ENCODE measurements around the gene RNASE12.
"Not testable (repeated sequence)": the region's sequence is repeated elsewhere in the genome, so short reads cannot be mapped to it uniquely, and the experiment has no call there.

Gene RNASE12

DNA sequence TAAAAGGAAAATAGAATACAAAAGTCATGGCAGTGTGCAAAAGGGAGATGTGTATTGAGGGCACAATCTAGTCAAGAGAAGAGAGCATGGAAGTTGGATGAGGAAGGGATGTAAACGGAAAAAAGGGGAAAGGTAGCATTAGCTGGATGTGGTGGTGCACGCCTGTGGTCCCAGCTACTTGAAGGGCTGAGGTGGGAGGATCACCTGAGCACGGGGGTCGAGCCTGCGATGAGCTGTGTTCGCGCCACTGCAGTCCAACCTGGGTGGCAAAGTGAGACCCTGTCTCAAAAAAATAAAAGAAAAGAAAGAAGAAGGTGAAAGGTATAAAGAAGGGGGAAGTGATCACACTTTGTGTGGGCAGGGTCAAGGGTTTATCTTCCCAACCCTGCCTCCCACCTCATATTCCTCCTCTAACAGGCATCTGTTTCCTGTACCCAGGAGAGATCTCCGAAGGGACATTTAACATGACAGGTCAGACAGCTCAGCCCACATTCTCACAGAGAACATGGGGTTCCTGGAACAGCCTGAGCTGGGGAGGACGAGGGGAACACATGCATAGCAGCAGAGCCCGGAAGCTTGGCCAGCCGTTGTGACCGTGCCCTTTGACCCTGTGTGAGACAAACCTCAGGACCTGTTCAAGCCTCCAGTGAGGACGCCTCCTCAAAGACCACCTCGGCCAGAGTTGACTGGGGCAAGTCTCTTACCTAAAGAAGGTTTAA, 12.2 kb downstream of the RNASE12 start:
- no peak for DNase-seq

DNA sequence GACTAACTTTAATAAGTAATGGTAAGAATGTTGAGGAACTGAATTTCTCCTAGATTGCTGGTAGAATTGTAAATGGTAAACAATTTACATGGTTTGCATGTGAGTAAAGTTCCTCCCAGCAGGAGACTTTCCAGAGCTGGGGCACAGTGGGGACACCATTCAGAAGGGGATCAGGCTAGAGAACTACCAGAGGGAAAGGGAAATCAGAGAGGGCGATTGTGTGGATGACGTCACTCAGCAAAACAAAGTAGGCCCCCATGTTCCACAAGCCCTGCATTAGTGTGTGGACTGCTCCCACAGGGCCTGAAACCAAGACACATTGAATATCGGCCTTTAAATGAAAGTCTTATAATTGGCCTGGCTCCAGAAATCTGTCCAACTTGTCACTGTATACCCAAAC, 12.9 kb downstream of the RNASE12 start:
- no peak for DNase-seq

DNA sequence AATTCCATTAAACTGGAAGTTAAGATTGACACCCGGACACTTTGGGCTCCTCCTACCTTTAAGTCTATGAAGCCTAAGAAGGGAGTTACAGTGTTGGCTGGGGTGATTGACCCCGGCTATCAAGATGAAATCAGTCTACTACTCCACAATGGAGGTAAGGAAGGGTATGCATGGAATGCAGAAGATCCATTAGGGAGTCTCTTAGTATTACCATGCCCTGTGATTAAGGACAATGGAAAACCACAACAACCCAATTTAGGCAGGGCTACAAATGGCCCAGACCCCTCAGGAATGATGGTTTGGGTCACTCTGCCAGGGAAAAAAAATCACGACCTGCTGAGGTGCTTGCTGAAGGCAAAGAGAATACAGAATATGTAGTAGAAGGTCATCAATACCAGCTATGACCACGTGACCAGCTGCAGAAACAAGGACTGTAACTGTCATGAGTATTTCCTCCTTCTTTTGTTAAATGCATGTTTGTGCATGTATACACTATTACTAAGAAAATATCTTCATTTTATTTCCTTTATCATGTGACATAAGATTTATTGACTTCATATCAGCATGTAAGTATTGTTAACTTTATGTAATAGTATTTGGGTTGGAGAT, 18.7 kb downstream of the RNASE12 start:
- DNase-seq: not testable (repeated sequence)

DNA sequence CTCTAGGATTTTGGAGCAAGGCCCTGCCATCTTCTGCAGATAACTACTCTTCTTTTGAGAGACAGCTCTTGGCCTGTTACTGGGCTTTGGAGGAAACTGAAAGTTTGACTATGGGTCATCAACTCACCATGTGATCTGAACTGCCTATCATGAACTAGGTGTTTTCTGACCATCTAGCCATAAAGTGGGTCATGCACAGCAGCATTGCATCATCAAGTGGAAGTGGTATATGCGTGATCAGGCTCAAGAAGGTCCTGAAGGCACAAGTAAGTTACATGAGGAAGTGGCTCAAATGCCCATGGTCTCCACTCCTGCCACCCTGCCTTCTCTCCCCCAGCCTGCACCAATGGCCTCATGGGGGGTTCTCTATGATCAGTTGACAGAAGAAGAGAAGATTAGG, 20.5 kb downstream of the RNASE12 start:
- not testable (repeated sequence) for DNase-seq

DNA sequence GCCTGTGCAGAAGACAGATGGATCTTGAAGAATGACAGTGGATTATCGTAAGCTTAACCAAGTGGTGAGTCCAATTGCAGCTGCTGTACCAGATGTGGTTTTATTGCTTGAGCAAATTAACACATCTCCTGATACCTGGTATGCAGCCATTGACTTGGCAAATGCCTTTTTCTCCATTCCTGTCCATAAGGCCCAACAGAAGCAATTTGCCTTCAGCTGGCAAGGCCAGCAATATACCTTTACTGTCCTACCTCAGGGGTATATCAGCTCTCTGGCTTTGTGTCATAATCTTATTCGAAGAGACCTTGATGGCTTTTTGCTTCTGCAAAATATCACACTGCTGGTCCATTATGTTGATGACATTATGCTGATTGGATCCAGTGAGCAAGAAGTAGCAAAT, 21.3 kb downstream of the RNASE12 start:
- DNase-seq: not testable (repeated sequence)

DNA sequence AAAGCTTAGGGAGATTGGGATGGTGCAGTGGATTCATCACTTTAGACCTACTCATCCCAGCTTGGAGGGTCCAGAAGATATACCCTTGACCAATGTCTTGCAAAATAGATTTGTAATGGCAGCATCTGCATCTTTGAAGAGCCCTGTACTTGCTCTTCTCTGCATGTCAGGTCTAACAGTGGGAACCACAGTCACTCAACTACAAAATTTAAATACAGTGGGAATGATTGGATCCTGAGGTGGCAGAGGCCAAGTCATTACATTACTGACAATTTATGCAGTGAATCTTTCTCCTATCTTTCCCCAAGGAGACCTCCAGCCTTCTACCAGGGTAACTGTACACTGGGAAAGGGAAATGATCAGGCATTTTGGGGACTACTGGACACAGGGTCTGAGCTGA, 22.1 kb downstream of the RNASE12 start:
- no peak for DNase-seq

DNA sequence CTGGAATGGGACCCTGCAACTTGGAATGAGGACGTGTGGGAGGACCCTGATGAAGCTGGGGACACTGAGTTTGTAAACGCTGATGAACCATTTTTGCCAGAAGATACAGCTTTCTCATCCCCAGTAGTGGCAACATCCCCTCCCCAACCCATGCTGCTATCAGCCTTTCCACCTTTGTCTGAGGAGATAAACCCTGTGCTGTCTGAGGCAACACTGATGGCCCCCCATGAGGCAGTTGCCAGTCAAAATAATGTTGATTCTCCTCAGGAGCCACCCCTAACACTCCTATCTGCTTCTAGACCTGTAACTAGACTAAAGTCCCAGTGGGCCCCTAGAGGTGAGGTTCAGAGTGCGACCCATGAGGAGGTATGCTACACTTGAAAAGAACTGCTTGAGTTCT, 22.8 kb downstream of the RNASE12 start:
- DNase-seq: no peak

DNA sequence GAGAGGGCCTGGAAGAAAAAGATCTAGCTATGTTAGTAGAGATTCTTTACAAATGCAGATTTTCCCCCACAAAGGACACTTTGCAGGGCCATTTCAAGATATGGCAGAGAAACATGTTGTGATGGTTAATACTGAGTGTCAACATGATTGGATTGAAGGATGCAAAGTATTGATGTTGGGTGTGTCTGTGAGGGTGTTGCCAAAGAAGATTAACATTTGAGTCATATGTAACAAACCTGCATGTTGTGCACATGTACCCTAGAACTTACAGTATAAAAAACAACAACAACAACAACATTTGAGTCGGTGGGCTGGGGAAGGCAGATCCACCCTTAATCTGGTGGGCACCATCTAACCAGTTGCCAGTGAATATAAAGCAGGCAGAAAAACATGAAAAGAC, 24.0 kb downstream of the RNASE12 start:
- DNase-seq: not testable (repeated sequence)

DNA sequence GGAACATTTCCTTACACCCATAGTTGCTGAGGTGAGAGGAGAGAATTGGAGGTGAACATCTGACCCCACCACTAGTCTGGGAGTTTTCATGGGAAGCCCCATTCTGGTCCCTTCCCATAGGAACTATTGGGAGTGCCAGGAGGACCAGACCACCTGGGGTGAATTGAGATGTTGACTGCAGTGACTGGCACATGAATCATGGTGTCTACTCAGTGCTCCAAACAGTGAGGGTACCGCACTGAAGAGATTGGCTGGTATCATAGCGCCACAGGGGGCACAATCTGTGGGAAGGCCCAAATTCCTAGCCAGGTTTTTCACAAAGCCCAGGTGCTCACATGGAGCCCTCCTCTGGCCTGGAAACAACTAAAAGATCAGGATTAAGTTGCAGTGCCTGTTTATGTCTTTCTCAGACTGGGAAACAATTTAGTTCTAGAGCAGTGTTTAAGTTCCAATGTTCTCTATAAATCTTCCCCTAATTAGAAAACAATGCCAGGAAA, 26.6 kb downstream of the RNASE12 start:
- no peak for DNase-seq

DNA sequence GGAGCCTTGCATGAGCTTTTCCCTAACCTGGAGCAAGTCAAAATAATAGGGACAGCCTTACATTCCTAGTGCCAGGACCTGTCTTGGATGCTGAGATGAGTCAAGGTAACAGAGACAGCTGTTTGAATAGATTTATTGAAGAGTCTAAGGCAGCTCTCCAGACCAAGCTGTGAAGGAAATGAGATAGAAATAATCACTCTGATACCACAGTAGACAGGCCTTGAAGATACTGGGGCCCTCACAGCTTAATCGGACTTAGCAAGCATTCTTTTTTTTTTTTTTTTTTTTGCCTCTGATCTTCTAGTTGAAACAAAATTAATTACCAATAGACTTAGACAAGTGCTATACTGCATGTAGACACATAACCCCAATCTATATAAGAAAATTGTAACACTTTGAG, 27.2 kb downstream of the RNASE12 start:
- DNase-seq: no peak

DNA sequence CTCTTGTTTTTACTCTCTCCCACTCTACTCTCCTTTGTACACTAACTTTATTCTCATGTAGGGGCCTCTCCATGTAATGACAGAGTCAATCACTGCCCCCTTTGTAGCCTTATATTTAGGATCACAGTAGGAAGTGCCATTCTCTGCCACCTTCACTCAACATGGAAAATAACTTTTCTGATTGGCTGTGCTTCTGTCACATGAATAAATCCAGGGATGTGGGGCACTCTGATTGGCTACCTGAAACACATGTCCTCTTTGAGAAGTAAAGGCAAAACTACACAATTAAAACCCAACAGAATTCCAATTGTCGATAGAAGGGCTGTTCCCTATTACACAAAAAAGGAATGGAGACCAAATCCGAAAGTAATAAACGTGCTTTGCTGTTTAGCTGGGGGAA, 30.2 kb downstream of the RNASE12 start, which contains the start of gene RNASE9:
RNASE9 (minus strand) TSS at position 87 of the 400 bp plus-strand sequence.
- DNase-seq: no peak

DNA sequence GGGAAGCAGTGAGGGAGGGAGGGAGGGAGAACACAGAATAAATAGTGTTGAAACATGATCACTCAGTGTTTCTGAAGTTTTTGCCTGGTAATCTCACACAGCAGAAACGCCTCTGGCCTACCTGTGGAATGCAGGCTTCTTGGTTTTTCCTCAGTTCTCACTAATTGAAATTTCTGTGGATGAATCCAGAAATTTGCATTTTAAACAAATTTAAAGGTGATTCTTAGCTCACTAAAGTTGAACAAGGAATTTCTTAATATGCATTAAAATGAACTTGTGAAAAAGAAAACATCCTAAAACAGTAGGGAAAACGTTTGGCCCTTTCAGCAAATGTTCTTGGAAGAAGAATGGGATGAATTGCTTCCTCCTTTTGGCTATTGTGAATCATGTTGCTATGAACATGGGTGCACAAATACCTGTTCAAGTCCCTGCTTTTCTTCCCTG, 31.7 kb downstream of the RNASE12 start:
- no peak for DNase-seq

DNA sequence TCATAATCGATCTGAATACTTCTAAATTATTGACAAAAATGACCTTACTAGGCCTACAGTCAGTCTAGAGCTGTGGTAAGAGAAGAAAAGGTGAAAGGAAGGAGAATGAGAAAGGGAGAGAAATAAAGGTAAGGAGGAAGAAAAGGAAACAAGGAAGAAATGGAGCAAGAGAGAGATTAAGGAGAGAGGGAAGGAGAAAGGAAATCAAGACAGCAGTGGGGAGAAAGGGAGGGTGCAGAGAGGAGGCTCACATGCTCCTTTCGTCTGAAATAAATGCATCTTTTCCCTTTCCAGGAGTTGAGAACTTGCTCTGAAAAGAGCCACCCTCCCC, 34.0 kb downstream of the RNASE12 start:
- no peak for DNase-seq

DNA sequence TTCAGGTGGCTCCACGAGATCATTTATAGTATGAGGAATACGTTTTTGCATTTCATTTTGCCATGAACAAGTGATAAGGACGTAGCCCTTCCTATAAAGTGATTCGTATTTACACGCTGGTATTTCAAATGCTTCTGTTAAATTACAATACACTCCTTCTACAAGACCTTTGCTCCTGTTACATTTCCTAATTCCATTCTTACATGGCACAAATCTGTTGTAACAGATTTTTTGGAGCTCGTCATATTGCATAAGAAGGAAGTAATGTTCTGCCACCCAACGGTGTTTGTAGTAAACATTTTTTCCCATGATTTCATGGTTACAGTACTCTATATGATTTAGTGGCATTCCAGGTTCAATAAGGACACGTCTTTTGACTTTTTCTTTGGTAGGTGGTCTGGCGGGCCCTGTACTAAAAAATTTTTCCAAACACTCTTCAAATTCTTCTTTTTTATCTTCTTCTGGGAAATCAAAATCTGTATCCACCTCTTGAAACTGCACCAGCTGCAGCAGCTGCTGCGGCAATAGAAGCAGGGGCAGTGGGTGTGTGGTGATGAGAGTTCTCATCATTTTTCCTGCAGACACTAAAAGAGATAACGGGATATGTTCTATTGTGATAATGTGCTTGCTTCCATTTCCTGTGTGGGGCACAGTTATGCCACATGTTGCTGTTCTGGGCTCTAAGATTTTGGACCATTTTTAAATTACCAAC, 34.5 kb downstream of the RNASE12 start:
- DNase-seq: no peak

DNA sequence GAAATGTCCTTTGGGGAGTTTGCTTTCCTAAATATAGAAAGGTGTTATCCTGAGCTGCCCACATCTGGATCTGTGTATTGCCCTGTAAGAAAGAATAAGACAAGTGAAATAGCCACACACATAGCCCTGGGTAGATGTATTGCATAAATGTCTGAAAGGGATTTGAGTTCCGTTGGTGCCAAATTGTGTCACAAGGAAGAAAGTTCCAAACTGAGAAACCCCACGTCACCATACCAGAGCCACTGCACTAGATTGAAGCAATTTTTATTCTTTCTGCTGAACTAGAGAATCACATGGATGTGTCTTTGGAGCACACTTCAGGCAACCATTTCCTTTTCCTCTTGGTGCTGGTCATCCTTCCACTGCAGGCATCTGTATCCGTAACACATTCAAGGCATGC, 35.3 kb downstream of the RNASE12 start:
- no peak for DNase-seq

DNA sequence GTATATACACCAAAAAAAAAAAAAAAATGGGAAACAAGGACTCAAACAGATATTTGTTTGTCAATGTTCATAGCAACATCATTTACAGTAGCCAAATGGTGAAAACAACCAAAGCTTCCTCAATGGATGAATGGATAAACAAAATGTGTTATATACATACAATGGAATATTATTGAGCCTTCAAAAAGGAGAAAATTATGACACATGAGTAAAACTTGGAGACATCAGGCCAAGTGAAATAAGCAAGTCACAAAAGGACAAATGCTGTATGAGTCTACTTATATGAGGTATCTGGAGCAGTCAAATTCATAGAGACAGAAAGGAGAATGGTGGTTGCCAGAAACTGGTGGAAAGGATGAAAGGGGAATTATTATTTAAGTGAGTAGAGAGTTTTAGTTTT, 38.2 kb downstream of the RNASE12 start:
- no peak for DNase-seq

DNA sequence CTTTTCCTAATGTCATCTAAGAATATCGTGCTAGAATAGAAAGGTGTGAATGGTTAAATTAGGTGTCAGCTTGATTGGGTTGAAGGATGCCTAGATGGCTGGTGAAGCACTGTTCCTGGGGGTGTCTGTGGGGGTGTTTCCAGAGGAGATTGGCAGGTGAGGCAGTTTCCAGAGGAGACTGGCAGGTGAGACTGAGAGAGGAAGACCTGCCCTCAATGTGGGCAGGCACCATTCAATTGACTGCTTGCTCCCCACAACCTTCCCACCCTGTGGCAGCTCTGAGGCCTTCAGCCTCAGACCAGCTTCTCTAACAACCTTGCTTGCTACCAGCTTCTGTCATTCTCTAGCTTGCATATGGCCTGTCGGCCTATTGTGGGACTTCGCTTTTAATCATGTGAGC, 39.6 kb downstream of the RNASE12 start:
- no peak for DNase-seq

DNA sequence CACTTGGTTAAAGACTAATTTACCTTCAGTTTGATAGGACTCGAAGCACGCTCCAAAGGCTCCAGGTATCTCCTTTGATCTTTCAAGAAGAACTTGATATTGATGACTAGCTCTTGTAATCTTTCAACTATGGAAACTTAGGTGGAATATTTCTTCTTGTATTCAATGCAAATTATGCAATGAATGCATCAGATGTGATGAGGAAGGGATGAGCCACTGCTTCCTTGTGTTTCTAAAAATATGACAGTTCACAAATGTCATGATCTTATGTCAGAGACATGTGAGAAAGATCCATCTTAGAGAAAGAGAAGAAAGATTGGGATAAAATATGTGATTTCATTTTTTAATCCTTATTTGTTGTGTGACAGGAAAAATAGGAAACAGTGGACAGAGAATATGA, 40.2 kb downstream of the RNASE12 start:
- no peak for DNase-seq

DNA sequence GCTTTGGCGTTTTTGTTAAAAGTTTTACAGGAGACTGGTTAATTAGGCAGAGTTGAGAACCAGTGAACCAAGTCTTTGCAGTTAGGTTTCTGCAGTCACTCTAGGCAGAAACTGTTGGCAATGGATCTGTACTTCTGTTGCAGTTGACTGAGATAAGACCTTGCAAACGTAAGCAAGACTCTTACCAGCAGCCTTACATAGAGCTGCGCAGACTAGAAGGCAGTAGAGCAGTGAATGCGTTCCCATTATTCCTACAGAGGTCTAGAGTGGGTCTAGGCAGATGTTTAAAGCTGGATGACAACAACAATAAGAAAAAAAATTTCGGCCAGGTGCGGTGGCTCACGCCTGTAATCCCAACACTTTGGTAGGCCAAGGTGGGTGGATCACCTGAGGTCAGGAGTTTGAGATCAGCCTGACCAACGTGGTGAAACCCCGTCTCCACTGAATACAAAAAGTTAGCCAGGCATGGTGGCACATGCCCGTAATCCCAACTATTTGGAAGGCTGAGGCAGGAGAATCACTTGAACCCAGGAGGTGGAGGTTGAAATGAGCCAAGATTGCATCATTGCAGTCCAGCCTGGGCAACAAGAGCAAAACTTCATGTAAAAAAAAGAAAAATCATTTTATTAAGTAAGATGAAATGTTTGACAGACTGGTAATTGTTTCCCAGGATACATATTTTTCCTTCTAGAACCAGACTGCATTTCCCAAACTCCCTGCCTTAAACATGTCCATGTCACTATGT, 42.6 kb downstream of the RNASE12 start:
- no peak for DNase-seq

DNA sequence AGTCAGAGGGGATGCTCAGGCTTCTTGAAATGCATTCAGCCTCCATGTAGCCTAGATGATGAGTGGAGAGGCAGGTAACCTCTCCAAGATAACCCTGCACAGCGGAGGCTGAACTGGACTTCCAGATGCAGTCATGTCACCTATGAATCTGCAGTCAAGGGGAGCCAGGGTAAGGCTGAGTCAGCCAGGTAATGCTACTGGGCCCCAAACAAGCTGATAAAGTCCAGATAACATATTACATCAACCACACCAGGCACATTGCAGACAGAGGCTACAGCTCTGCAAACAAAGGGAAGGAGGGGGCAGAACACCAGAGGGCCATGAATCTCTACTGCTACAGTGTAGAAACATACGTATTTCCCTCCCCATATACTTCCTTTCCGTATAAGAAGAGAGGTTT, 44.3 kb downstream of the RNASE12 start:
- DNase-seq: no peak

Data from CD4-positive, alpha-beta T cell treated with Interleukin-1 beta for 1 hour (primary cell).